GM12878 (cell line): ENCODE data around the gene MYRF. TPM values are rescaled to one million over a fixed set of nuclear protein-coding genes. Genes with fewer than 3 reads are reported as not detected.

Experiments used
- ATAC-seq: fragments of 200-7000 bp; cut with Tn5 transposase; 3 replicates; pipeline ENCODE4 v1.9.1; 2020; ENCODE audit warnings: mild to moderate bottlenecking, moderate library complexity
- BruUV-seq: library from RNA; stranded (reverse); fragments of 400-500 nt; replicated peaks from 2 replicates; lab custom pipeline; 2021; lab: Mats Ljungman, UMichigan
- CTCF ChIA-PET: fragments of 300-600 bp; sonication (Branson Sonifier 250); formaldehyde crosslinking; extraction: SDS; loops from one replicate; lab custom pipeline; 2021; ENCODE audit warnings: inconsistent platforms; lab: Yijun Ruan, JAX
- POLR2A ChIA-PET: fragments of 350-600 bp; formaldehyde crosslinking; extraction: SDS; loops from one replicate; lab custom pipeline; 2021; ENCODE audit warnings: inconsistent platforms; lab: Charles Lee
- RAD21 ChIA-PET: fragments of 300-600 bp; sonication (Branson Sonifier 250); formaldehyde crosslinking; loops from one replicate; lab custom pipeline; 2023; ENCODE audit warnings: antibody characterized with exemption; ENCODE audit not compliant: unreplicated experiment; lab: Charles Lee
- SMC1A ChIA-PET: fragments of 300-600 bp; sonication (Branson Sonifier 250); formaldehyde crosslinking; loops from one replicate; lab custom pipeline; 2023; ENCODE audit not compliant: unreplicated experiment, uncharacterized antibody; lab: Charles Lee
- DNase-seq: peaks from one replicate; pipeline ENCODE4 v3.0.0-alpha.2; 2011; ENCODE audit warnings: low read depth, low spot score
- FAIRE-seq: peaks from 3 replicates; lab custom pipeline; 2011; peaks lifted over from hg19 to GRCh38; lab: Jason Lieb, UNC
- H2AFZ ChIP-seq: 2 replicates; pipeline ENCODE4 v1.6.0; 2011; ENCODE audit warnings: low read depth, low read length, control low read depth; ENCODE audit not compliant: control insufficient read depth
- H3K27ac ChIP-seq: 2 replicates; pipeline ENCODE4 v1.5.1; 2011; ENCODE audit warnings: control low read depth; ENCODE audit not compliant: control insufficient read depth, insufficient read depth
- H3K27me3 ChIP-seq, 2 experiments: replicated peaks in 1 of 2; 2 replicates each; pipeline versions ENCODE4 v1.6.0 to v1.6.1; 2011; ENCODE audit warnings: low read length in 1 of 2; ENCODE audit not compliant: control insufficient read depth in 2 of 2, insufficient read depth in 2 of 2
- H3K36me3 ChIP-seq, 2 experiments: 2 replicates each; pipeline ENCODE4 v1.5.1; 2011; ENCODE audit warnings: low read length in 1 of 2; ENCODE audit not compliant: control insufficient read depth in 2 of 2, insufficient read depth in 2 of 2
- H3K4me1 ChIP-seq: 2 replicates; pipeline ENCODE4 v1.6.1; 2011; ENCODE audit warnings: mild to moderate bottlenecking, low read length, moderate library complexity, mixed read lengths; ENCODE audit not compliant: control insufficient read depth, insufficient read depth
- H3K4me2 ChIP-seq: 2 replicates; pipeline ENCODE4 v1.6.0; 2011; ENCODE audit warnings: control low read depth; ENCODE audit not compliant: control insufficient read depth, insufficient read depth
- H3K4me3 ChIP-seq: fragments of 200-600 bp; sonication (generic); 2 replicates; pipeline ENCODE4 v1.5.1; 2016
- H3K79me2 ChIP-seq: 2 replicates; pipeline ENCODE4 v1.6.0; 2011; ENCODE audit warnings: low read length; ENCODE audit not compliant: control insufficient read depth, insufficient read depth
- H3K9ac ChIP-seq: 2 replicates; pipeline ENCODE4 v1.8.0; 2011; ENCODE audit warnings: low read length, control low read depth, mixed read lengths; ENCODE audit not compliant: control insufficient read depth, insufficient read depth
- H3K9me3 ChIP-seq: replicated peaks from 3 replicates; pipeline ENCODE4 v1.5.1; 2011; ENCODE audit warnings: mild to moderate bottlenecking, low read length; ENCODE audit not compliant: control insufficient read depth, insufficient read depth
- H4K20me1 ChIP-seq: 2 replicates; pipeline ENCODE4 v1.6.0; 2011; ENCODE audit not compliant: control insufficient read depth, insufficient read depth
- EP300 ChIP-seq, 2 experiments: fragments of 150-350 bp in 1 of 2; IDR thresholded peaks; 2 replicates each; pipeline ENCODE4 v1.6.1; 2011 to 2012; ENCODE audit warnings: low read depth in 2 of 2, low read length in 2 of 2, borderline replicate concordance in 1 of 2, improper control_type of control experiment in 1 of 2, inconsistent platforms in 1 of 2; ENCODE audit not compliant: control insufficient read depth in 1 of 2
- IRF3 ChIP-seq: fragments of 450-650 bp; IDR thresholded peaks from 2 replicates; pipeline ENCODE4 v1.6.1; 2014; ENCODE audit warnings: mild to moderate bottlenecking
- MYB ChIP-seq: fragments of 150-350 bp; IDR thresholded peaks from 2 replicates; pipeline ENCODE4 v1.6.1; 2014; ENCODE audit warnings: mild to moderate bottlenecking, low read depth, low read length, borderline replicate concordance
- NFYA ChIP-seq: IDR thresholded peaks from 2 replicates; pipeline ENCODE4 v1.6.1; 2011; ENCODE audit warnings: low read depth, mild to moderate bottlenecking, low read length, improper control_type of control experiment, borderline replicate concordance
- TARDBP ChIP-seq: IDR thresholded peaks from 2 replicates; pipeline ENCODE4 v1.6.1; 2016; ENCODE audit warnings: borderline replicate concordance
- TBL1XR1 ChIP-seq: IDR thresholded peaks from 2 replicates; pipeline ENCODE4 v1.6.1; 2012; ENCODE audit warnings: low read depth, low read length, improper control_type of control experiment
- USF2 ChIP-seq: IDR thresholded peaks from 2 replicates; pipeline ENCODE4 v1.6.1; 2011; ENCODE audit warnings: low read depth, low read length, improper control_type of control experiment, borderline replicate concordance
- WGBS: methylation state at CpG from one replicate; pipeline ENCODE4 v1.1.6; 2016; ENCODE audit warnings: low lambda C conversion rate; ENCODE audit not compliant: insufficient replicate concordance, insufficient coverage; ENCODE audit errors: missing lambda C conversion rate; 5-methylcytosine and 5-hydroxymethylcytosine counted together
- in situ Hi-C: fragments of 300-500 bp; cut with MboI; formaldehyde crosslinking; loops from 9 replicates; pipeline ENCODE4 v1.14.3; 2018; ENCODE audit warnings: mixed read lengths
- intact Hi-C: fragments of 100-400 bp; cut with micrococcal nuclease; formaldehyde crosslinking; loops from one replicate; pipeline ENCODE4 v1.14.2; 2022; ENCODE audit not compliant: unreplicated experiment
- polyA plus RNA-seq, 11 experiments: library from polyadenylated mRNA; depleted of rRNA in 4 of 11; unstranded in 6 of 11; stranded (reverse) in 5 of 11; fragments of >200 nt; fragmentation: Nextera tagmentation in 4 of 11; fragmentation: Illumina TruSeq in 1 of 11; extraction: Ambion mirVana in 4 of 11; extraction: Trizol in 1 of 11; gene quantifications; 1 replicate in 1 of 11; 2 replicates in 10 of 11; pipeline versions ENCODE4 v1.2.1 to v1.2.3, GENCODE V29; 2011 to 2016; ENCODE audit warnings: inconsistent platforms in 2 of 11, missing spikeins in 2 of 11, low read depth in 1 of 11
- total RNA-seq, 4 experiments: library from RNA; depleted of rRNA in 3 of 4; stranded (reverse); fragments of >200 nt in 3 of 4; fragmentation: Illumina TruSeq in 1 of 4; extraction: Trizol in 1 of 4; gene quantifications; 2 replicates each; pipeline versions ENCODE4 v1.2.1 to v1.2.3, GENCODE V29; 2013 to 2021

MYRF gene
- total and polyA plus RNA-seq, 10 of the 15 experiments (the other 5 are each of a cell fraction or from before 2014, with no cell fraction given): 0.27 to 15.6 (median 0.89) TPM

DNA sequence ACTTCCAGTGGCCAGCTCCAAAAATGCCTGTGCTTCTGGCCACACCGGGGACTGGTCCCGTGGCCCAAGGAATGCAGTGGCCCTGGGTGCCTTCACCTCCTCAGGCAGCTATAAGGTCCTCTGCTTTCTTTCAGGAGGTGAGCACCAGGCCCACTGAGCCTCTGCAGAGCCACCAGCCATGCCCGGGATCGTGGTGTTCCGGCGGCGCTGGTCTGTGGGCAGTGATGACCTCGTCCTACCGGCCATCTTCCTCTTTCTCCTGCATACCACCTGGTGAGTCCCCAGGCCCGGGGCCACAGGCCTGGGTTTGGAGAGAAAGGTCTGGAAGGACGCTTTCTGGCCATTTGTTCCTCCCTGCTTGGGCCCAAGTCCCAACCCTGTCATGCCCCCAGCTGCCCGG, 32.5 kb upstream of the MYRF start:
- 39% methylated on average over 12 of the region's 12 CpGs for WGBS
- intact Hi-C loops: no loop called here
- no peak overlapping the region for H3K9ac ChIP-seq
- no peak overlapping the region for H3K4me2 ChIP-seq
- no peak overlapping the region for H3K4me3 ChIP-seq
- CTCF ChIA-PET: interaction anchor here (1.3 kb wide), 1 partner anchor 9 kb away, joined by 4 read pairs; no protein-coding TSS in a partner anchor
- TF ChIP-seq IRF3 (no peak), TARDBP (no peak), MYB (no peak), TBL1XR1 (no peak), USF2 (no peak), NFYA (no peak), EP300 (IDR thresholded peaks at IDR 0.05; ENCODE audit: borderline replicate concordance in 1 of 2, control insufficient read depth in 1 of 2, low read depth in 2 of 2, low read length in 2 of 2) (no peak)
- TF ChIP-seq, all 136 proteins: peak for 0
- H3K27ac ChIP-seq: no peak overlapping the region
- ChIA-PET RAD21 (no interaction called here), POLR2A (no interaction called here), SMC1A (interaction anchor here (1.1 kb wide), 1 partner anchor 362 kb away, joined by 3 read pairs; no protein-coding TSS in a partner anchor)
- H3K9me3 ChIP-seq: no peaks in the 10 kb centered on the region
- no peak for DNase-seq
- ATAC-seq: no peak
- BruUV-seq: no TSS peak
- peaks cover 0 to 3% of the 10 kb centered on the region in 2 experiments; a peak in 2 of 4 replicates for H3K27me3 ChIP-seq
- H3K4me1 ChIP-seq: no peaks in the 10 kb centered on the region
- H3K79me2 ChIP-seq: no peaks in the 10 kb centered on the region
- H2AFZ ChIP-seq: no peak overlapping the region
- FAIRE-seq: no peak
- no peaks in the 10 kb centered on the region for H4K20me1 ChIP-seq
- H3K36me3 ChIP-seq: no peaks in the 10 kb centered on the region
- in situ Hi-C loops: no loop called here
